Activated T-cell treated with anti-CD3 and anti-CD28 coated beads, Interleukin-2, amount 50 U/mL, for 72 hours (primary cell): ENCODE measurements around the gene COX6A1. TPM values are rescaled to one million over a fixed set of nuclear protein-coding genes. Genes with fewer than 3 reads are reported as not detected.
A peak's percentile ranks its signal among the peaks of the same experiment; 100 is the strongest.

Experiments used
- ATAC-seq, 2 donors: fragments of 150-1000 bp; cut with Tn5 transposase; replicated peaks in 1 of 2; 2 replicates each; pipeline ENCODE4 v1.10.0; 2021; ENCODE audit warnings: moderate library complexity in 2 of 2, mild to moderate bottlenecking in 1 of 2
- DNase-seq, 2 donors: peaks; one replicate each; pipeline ENCODE4 v3.0.0; 2021 to 2022; ENCODE audit warnings: mixed read lengths in 1 of 2
- H3K27ac Mint-ChIP-seq: one replicate; pipeline ENCODE4 v1.8.0; 2022; ENCODE audit warnings: mild to moderate bottlenecking, moderate library complexity, mixed read lengths
- H3K27me3 Mint-ChIP-seq: one replicate; pipeline ENCODE4 v1.8.0; 2022; ENCODE audit warnings: low read depth, mixed read lengths
- H3K36me3 Mint-ChIP-seq, 2 donors: one replicate each; pipeline ENCODE4 v1.8.0; 2022; ENCODE audit warnings: mixed read lengths in 2 of 2, mild to moderate bottlenecking in 1 of 2; ENCODE audit not compliant: insufficient read depth in 2 of 2
- H3K4me1 Mint-ChIP-seq: one replicate; pipeline ENCODE4 v1.8.0; 2022; ENCODE audit warnings: low read depth, mixed read lengths
- H3K4me3 Mint-ChIP-seq, 2 donors: one replicate each; pipeline ENCODE4 v1.8.0; 2022; ENCODE audit warnings: mild to moderate bottlenecking in 2 of 2, mixed read lengths in 2 of 2, moderate library complexity in 2 of 2
- H3K9me3 Mint-ChIP-seq, 2 donors: one replicate each; pipeline ENCODE4 v1.8.0; 2022; ENCODE audit warnings: mixed read lengths in 2 of 2
- total RNA-seq, 2 donors: library from RNA; stranded (reverse); gene quantifications; one replicate each; pipeline ENCODE4 v1.2.3, GENCODE V29; 2022

Gene COX6A1
- total RNA-seq, 2 donors from 2014 or later: 282 to 295 TPM

DNA sequence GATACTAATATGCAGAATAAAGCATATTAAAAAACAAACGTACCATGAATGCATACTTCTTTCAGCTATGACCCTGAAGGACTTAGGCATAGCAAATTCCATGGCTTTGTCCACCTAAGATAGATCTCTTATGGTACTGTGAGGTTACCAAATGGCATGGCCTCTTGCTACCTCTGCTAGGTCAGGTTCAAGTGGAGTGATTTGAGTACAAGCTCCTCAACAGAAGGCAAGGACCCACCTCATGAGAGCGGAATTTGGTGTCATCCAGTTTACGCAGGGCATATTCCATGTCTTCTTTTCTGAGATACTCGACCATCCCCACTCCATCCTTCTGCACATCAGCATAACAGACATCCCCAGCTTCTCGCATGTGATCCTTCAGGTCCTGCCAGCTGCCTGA, 25.8 kb downstream of the COX6A1 start:
- H3K4me1 Mint-ChIP-seq: peaks cover 35% of the 10 kb centered on the region
- H3K36me3 Mint-ChIP-seq: peaks cover 13 to 25% of the 10 kb centered on the region in 2 donors
- no peaks in the 10 kb centered on the region for H3K27me3 Mint-ChIP-seq
- H3K9me3 Mint-ChIP-seq: no peaks in the 10 kb centered on the region
- H3K27ac Mint-ChIP-seq: peak overlapping the region; percentile 86
- ATAC-seq (no peak), DNase-seq (no peak)
- H3K4me3 Mint-ChIP-seq: no peak overlapping the region

DNA sequence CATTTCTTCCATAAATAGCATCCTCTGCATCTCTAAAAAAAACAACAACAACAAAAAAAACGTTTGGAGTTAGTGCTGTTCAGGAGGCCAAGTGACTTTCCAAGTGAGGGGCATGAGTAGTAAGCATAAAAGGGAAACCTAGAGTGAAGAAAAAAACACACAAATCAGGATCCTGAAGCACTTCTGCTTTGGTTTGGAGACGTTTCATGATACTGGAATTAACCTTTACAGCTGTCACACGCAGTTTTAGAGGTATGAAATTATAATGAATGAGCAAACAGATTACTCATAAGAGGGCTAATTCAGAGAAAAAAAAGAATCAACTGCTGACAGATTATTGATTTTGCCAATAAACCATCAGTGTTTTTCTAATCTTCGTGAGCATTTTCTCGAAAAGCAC, 27.8 kb downstream of the COX6A1 start:
- H3K27me3 Mint-ChIP-seq: no peaks in the 10 kb centered on the region
- no peak for ATAC-seq
- no peak for DNase-seq
- H3K4me3 Mint-ChIP-seq: peak overlapping the region in 1 of 2 donors; percentile 44
- peaks cover 43% of the 10 kb centered on the region for H3K4me1 Mint-ChIP-seq
- no peaks in the 10 kb centered on the region for H3K9me3 Mint-ChIP-seq
- H3K36me3 Mint-ChIP-seq: peaks cover 9 to 18% of the 10 kb centered on the region in 2 donors
- H3K27ac Mint-ChIP-seq: peak overlapping the region; percentile 85

DNA sequence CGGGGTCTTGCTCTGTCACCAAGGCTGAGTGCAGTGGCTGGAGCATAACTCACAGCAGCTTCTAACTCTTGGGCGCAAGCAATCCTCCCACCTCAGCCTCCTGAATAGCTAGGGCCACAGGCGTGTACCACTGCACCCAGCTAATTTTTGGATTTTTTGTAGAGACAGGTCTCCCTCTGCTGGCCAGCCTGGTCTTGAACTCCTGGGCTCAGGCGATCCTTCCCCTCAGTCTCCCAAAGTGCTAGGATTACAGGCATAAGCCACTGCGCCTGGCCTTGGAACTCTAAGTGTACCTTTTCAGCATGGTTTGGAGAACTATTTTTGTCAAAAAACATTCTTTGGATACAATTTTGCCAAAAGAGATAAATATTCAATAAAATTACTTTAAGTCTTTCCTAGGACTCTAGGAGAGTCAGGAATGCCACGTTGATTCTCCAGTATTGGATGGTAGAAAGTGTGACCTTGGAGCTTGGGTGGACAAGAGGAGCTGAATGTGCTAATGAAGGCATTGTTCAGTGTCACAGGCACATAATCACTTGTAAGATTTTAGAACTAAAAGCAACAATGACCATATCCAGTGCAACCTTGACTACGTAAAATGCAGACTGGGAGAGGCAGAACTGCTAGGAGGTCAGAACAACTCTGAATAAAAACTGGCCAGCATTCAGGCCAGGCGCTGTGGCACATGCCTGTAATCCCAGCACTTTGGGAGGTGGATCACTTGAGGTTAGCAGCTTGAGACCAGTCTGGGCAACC, 28.8 kb downstream of the COX6A1 start:
- H3K27ac Mint-ChIP-seq: peak overlapping the region; percentile 85
- no peak for ATAC-seq
- peak overlapping the region in 1 of 2 donors; percentile 5 for H3K4me3 Mint-ChIP-seq
- peaks cover 9 to 16% of the 10 kb centered on the region in 2 donors for H3K36me3 Mint-ChIP-seq
- no peaks in the 10 kb centered on the region for H3K9me3 Mint-ChIP-seq
- H3K4me1 Mint-ChIP-seq: peaks cover 51% of the 10 kb centered on the region
- DNase-seq: peak; percentile 35 to 45
- no peaks in the 10 kb centered on the region for H3K27me3 Mint-ChIP-seq

DNA sequence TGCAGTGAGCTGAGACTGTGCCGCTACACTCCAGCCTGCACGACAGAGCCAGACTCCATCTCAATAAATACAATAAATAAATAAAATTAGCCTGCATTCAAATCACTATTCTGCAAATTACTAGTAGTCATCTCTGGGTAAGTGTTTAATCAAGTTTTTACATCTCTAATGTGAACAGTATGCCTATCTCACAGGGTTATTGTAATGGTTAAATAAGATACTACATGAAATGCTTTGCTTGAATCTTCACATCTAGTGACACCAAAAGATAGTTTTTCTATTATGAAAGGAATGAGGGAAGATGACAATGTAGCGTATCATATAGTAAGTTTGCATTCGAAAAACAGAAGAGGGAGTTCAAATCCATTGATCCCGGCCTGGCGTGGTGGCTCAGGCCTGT, 29.5 kb downstream of the COX6A1 start:
- H3K4me3 Mint-ChIP-seq: peak overlapping the region; percentile 93 to 97

DNA sequence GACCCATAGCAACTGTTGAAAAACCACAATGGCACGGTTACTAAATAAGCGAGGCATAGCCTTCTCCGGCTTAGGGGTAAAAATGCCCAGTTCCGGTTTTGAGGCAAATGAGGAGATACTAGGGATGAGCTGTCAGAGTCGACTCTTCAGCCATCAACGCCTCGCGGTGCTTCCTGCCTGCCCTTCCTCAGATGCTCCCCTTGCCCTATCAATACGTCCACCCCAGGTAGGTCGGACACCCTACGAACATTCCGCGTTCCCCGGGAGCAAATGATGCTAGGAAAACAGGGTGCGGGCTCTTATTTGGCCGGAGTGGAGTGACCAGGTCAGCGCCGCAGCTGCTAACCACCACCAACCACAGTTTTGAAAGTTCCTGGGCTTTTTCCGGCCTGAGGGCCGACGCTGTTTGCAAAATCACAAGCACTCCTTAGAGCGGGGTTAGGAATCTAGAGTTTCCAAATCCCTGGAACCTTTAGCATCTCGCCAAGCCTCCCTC, 30.5 kb downstream of the COX6A1 start:
- ATAC-seq: no peak
- Mint-ChIP-seq H3K27ac (peak overlapping the region; percentile 93), H3K36me3 (peaks cover 9 to 14% of the 10 kb centered on the region in 2 donors), H3K4me1 (peaks cover 58% of the 10 kb centered on the region), H3K4me3 (peak overlapping the region; percentile 93 to 97), H3K27me3 (no peaks in the 10 kb centered on the region), H3K9me3 (no peaks in the 10 kb centered on the region)
- peak; percentile 36 to 41 for DNase-seq

More for the DNA sequence above, 29.5 kb downstream of the COX6A1 start:
- Mint-ChIP-seq H3K27me3 (no peaks in the 10 kb centered on the region), H3K27ac (peak overlapping the region; percentile 67), H3K9me3 (no peaks in the 10 kb centered on the region), H3K4me1 (peaks cover 53% of the 10 kb centered on the region), H3K36me3 (peaks cover 9 to 14% of the 10 kb centered on the region in 2 donors)
- ATAC-seq: no peak
- no peak for DNase-seq

GRCh38 chr12:120468821-120469449, 31.0 kb downstream of the COX6A1 start:
- H3K9me3 Mint-ChIP-seq: no peaks in the 10 kb centered on the region
- H3K36me3 Mint-ChIP-seq: peaks cover 9 to 13% of the 10 kb centered on the region in 2 donors
- peak overlapping the region; percentile 93 for H3K27ac Mint-ChIP-seq
- H3K4me1 Mint-ChIP-seq: peaks cover 62% of the 10 kb centered on the region
- H3K4me3 Mint-ChIP-seq: peak overlapping the region; percentile 93 to 97
- no peaks in the 10 kb centered on the region for H3K27me3 Mint-ChIP-seq
- DNase-seq (peak; percentile 30 to 53), ATAC-seq (peak; percentile 37 to 48)

- DNase-seq: peak; percentile 98 to 99
- H3K36me3 Mint-ChIP-seq: peaks cover 9% of the 10 kb centered on the region in 2 donors
- no peaks in the 10 kb centered on the region for H3K9me3 Mint-ChIP-seq
- H3K27me3 Mint-ChIP-seq: no peaks in the 10 kb centered on the region
- H3K4me3 Mint-ChIP-seq: peak within 1 kb of the TSS; percentile 93 to 97
- peak; percentile 95 for ATAC-seq
- H3K4me1 Mint-ChIP-seq: peaks cover 60% of the 10 kb centered on the region
- H3K27ac Mint-ChIP-seq: peak within 1 kb of the TSS; percentile 94
Observed at GRCh38 chr12:120469450-120470149, 31.7 kb downstream of the COX6A1 start, which contains the start of gene SRSF9. Gene SRSF9, minus strand, starts transcription at chr12:120469748. Its CDS starts 139 bp downstream, at chr12:120469609.

GRCh38 chr12:120470150-120470784, 32.4 kb downstream of the COX6A1 start:
- H3K4me1 Mint-ChIP-seq: peaks cover 58% of the 10 kb centered on the region
- peak overlapping the region; percentile 93 to 97 for H3K4me3 Mint-ChIP-seq
- DNase-seq: no peak
- ATAC-seq: peak in 1 of 2 donors; percentile 29
- peak overlapping the region; percentile 94 for H3K27ac Mint-ChIP-seq
- H3K36me3 Mint-ChIP-seq: peaks cover 6% of the 10 kb centered on the region in 2 donors
- H3K9me3 Mint-ChIP-seq: no peaks in the 10 kb centered on the region
- no peaks in the 10 kb centered on the region for H3K27me3 Mint-ChIP-seq

DNA sequence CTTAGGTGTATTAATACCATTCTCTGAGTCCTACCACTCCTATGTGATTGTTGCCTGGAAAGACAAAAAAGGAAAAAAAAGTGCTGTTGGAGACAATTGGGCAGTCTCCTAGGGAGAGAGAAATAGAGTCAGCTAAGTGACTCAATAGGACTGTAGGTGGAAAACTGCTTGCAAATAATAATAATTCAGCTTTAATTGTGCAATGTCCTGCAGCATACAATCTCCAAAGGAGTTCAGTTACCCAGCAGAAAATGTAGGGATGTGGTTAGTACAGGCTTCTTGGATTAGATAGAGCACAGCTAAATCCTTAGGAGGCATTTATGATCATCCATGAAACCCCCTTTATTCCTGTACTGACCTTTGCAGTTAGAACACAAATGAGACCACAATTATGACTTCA, 34.6 kb downstream of the COX6A1 start:
- H3K27ac Mint-ChIP-seq: no peak overlapping the region
- H3K27me3 Mint-ChIP-seq: no peaks in the 10 kb centered on the region
- ATAC-seq: no peak

DNA sequence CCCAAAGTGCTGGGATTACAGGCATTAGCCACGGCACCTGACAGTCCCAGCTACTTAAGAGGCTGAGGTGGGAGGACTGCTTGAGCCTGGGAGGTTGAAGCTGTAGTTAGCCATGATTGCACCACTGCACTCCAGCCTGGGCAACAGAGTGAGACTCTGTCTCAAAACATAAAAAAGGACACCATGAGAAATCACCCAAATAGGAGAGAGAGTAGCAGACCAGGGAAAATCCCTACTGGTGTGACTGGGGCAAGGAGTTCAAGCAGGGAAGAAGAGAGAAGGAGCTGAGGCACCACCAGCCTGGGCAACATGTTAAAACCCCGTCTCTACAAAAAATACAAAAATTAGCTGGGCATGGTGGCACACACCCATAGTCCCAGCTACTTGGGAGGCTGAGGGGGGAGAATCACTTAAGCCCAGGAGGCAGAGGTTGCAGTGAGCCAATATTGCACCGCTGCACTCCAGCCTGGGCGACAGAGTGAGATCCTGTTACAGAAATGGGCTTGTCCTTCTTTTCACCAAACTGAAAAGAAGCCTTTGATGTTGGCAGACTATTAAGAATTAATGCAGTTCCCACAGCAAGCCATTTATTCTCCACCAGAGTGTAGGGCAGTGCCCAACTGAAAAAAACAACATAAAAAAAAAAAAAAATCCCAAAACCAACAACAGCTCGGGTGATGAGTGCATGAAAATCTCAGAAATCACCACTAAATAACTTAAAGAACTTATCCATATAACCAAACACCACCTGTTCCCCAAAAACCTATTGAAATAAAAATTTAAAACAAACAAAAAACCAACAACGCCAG, 36.1 kb downstream of the COX6A1 start:
- no peak overlapping the region for H3K4me3 Mint-ChIP-seq
- H3K4me1 Mint-ChIP-seq: peaks cover 28% of the 10 kb centered on the region
- DNase-seq (no peak), ATAC-seq (no peak)
- H3K9me3 Mint-ChIP-seq: no peaks in the 10 kb centered on the region
- H3K27me3 Mint-ChIP-seq: no peaks in the 10 kb centered on the region
- no peak overlapping the region for H3K27ac Mint-ChIP-seq
- H3K36me3 Mint-ChIP-seq: no peaks in the 10 kb centered on the region

More for the DNA sequence above, 34.6 kb downstream of the COX6A1 start:
- DNase-seq: no peak
- Mint-ChIP-seq H3K4me3 (no peak overlapping the region), H3K4me1 (peaks cover 36% of the 10 kb centered on the region), H3K9me3 (no peaks in the 10 kb centered on the region), H3K36me3 (peaks cover 2 to 3% of the 10 kb centered on the region in 2 donors)

DNA sequence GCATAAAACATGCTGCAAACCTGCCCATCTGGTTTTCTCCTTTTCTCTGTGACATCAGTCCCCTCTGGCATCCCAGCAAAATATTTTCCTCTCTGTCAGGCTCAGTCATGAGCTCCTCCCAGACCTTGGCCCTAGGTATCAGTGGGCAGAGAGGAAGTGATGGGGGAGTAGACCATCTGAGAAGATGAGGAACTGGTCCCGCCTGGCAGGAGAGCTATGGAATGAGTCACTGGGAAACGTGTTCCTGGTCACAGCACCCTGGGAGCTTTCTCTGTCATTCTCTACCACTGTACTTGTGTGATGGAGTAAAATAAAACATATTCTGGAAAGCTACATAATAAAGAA, 36.7 kb downstream of the COX6A1 start:
- no peak for DNase-seq
- Mint-ChIP-seq H3K4me1 (peaks cover 28% of the 10 kb centered on the region), H3K27me3 (no peaks in the 10 kb centered on the region), H3K36me3 (no peaks in the 10 kb centered on the region), H3K27ac (no peak overlapping the region), H3K9me3 (no peaks in the 10 kb centered on the region), H3K4me3 (no peak overlapping the region)
- no peak for ATAC-seq

DNA sequence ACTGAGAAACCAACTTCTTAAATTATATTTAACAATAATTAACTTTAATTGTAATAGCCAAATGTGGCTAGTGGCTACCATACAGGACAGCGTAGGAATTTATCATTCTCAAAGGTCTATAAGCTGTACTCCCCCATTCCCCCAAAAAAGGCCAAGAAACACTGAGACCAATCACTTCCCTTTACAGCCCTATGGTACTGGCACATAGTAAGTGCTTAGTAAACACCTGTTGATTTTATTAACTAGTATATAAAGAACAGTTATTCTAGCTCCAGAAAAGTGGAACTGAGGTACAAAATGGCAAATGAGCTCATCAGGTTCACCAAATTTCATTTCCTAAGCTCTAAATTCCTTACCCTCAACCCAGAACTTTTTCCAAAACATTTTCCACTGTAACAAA, 37.7 kb downstream of the COX6A1 start:
- Mint-ChIP-seq H3K4me1 (peaks cover 25% of the 10 kb centered on the region), H3K36me3 (no peaks in the 10 kb centered on the region), H3K4me3 (no peak overlapping the region), H3K9me3 (no peaks in the 10 kb centered on the region), H3K27me3 (no peaks in the 10 kb centered on the region), H3K27ac (no peak overlapping the region)
- DNase-seq (no peak), ATAC-seq (no peak)
